Activated naive CD4-positive, alpha-beta T cell treated with anti-CD3 and anti-CD28 coated beads, Interleukin-2, amount 50 U/mL, for 72 hours (primary cell): Measurements from ENCODE around the gene EFNA3. TPM values are rescaled to one million over a fixed set of nuclear protein-coding genes. Genes with fewer than 3 reads are reported as not detected.

Source experiments
- ATAC-seq, 2 donors: fragments of 150-1000 bp; cut with Tn5 transposase; 2 replicates each; pipeline ENCODE4 v1.10.0; 2021; ENCODE audit warnings: mild to moderate bottlenecking in 2 of 2, moderate library complexity in 2 of 2
- DNase-seq, 2 donors: peaks; one replicate each; pipeline ENCODE4 v3.0.0; 2021 to 2022; ENCODE audit warnings: low spot score in 2 of 2
- H3K27ac Mint-ChIP-seq, 2 donors: one replicate each; pipeline ENCODE4 v1.8.0; 2022; ENCODE audit warnings: mild to moderate bottlenecking in 2 of 2, mixed read lengths in 2 of 2
- H3K36me3 Mint-ChIP-seq, 2 donors: one replicate each; pipeline ENCODE4 v1.8.0; 2022; ENCODE audit warnings: mixed read lengths in 2 of 2
- H3K9me3 Mint-ChIP-seq, 2 donors: one replicate each; pipeline ENCODE4 v1.8.0; 2022; ENCODE audit warnings: mixed read lengths in 2 of 2
- total RNA-seq, 2 donors: library from RNA; stranded (reverse); gene quantifications; one replicate each; pipeline ENCODE4 v1.2.3, GENCODE V29; 2022

EFNA3 gene
- total RNA-seq, 2 donors from 2014 or later, result 1.7 to 12.6 TPM

- Mint-ChIP-seq H3K36me3 (no peaks in the 10 kb centered on the region), H3K9me3 (no peaks in the 10 kb centered on the region), H3K27ac (peak overlapping the region in 1 of 2 donors; percentile 62)
- no peak for ATAC-seq
- DNase-seq, result no peak
Measured at GRCh38 chr1:155127967-155128754, 49.5 kb downstream of the EFNA3 start.

- Mint-ChIP-seq H3K36me3 (no peaks in the 10 kb centered on the region), H3K27ac (peak overlapping the region in 1 of 2 donors; percentile 62), H3K9me3 (no peaks in the 10 kb centered on the region)
- ATAC-seq, result peak in 1 of 2 donors; percentile 3
- DNase-seq, result no peak
Measured at GRCh38 chr1:155128755-155129473, 50.3 kb downstream of the EFNA3 start.

- H3K9me3 Mint-ChIP-seq, result no peaks in the 10 kb centered on the region
- H3K27ac Mint-ChIP-seq, result no peak overlapping the region
- no peak for ATAC-seq
- DNase-seq, result no peak
- no peaks in the 10 kb centered on the region for H3K36me3 Mint-ChIP-seq
Measured at GRCh38 chr1:155130272-155131006, 51.8 kb downstream of the EFNA3 start.

- ATAC-seq (no peak), DNase-seq (no peak)
- peak overlapping the region in 1 of 2 donors; percentile 37 for H3K27ac Mint-ChIP-seq
- H3K36me3 Mint-ChIP-seq, result peaks cover 0 to 6% of the 10 kb centered on the region in 2 donors
- H3K9me3 Mint-ChIP-seq, result no peaks in the 10 kb centered on the region
Measured at GRCh38 chr1:155131285-155131684, 52.6 kb downstream of the EFNA3 start.

- no peak for ATAC-seq
- peak overlapping the region in 1 of 2 donors; percentile 37 for H3K27ac Mint-ChIP-seq
Measured at GRCh38 chr1:155131856-155132255, 53.2 kb downstream of the EFNA3 start.

GRCh38 chr1:155133799-155134281, 55.2 kb downstream of the EFNA3 start:
- no peak for ATAC-seq
- no peak for DNase-seq
- Mint-ChIP-seq H3K9me3 (no peaks in the 10 kb centered on the region), H3K27ac (no peak overlapping the region), H3K36me3 (peaks cover 18 to 21% of the 10 kb centered on the region in 2 donors)

More at GRCh38 chr1:155131856-155132255, 53.2 kb downstream of the EFNA3 start:
- no peaks in the 10 kb centered on the region for H3K9me3 Mint-ChIP-seq
- DNase-seq, result no peak
- H3K36me3 Mint-ChIP-seq, result peaks cover 2 to 6% of the 10 kb centered on the region in 2 donors

GRCh38 chr1:155134322-155134721, 55.7 kb downstream of the EFNA3 start:
- peak overlapping the region; percentile 94 to 98 for H3K27ac Mint-ChIP-seq
- H3K36me3 Mint-ChIP-seq, result peaks cover 20 to 23% of the 10 kb centered on the region in 2 donors
- ATAC-seq, result no peak
- no peaks in the 10 kb centered on the region for H3K9me3 Mint-ChIP-seq
- DNase-seq, result no peak

- peak overlapping the region; percentile 94 to 98 for H3K27ac Mint-ChIP-seq
- H3K36me3 Mint-ChIP-seq, result peaks cover 25 to 29% of the 10 kb centered on the region in 2 donors
- H3K9me3 Mint-ChIP-seq, result no peaks in the 10 kb centered on the region
- DNase-seq (peak; percentile 55 to 85), ATAC-seq (peak; percentile 59 to 69)
Measured at GRCh38 chr1:155134880-155135414, 56.3 kb downstream of the EFNA3 start.

GRCh38 chr1:155135415-155136028, 56.9 kb downstream of the EFNA3 start, which contains the start of gene SLC50A1:
TSS of gene SLC50A1 (plus strand) at chr1:155135852. CDS start at chr1:155135912, 60 bp downstream.
- ATAC-seq (peak; percentile 76 to 86), DNase-seq (peak; percentile 94 to 96)
- H3K27ac Mint-ChIP-seq, result peak within 1 kb of the TSS; percentile 94 to 98
- peaks cover 31 to 34% of the 10 kb centered on the region in 2 donors for H3K36me3 Mint-ChIP-seq
- no peaks in the 10 kb centered on the region for H3K9me3 Mint-ChIP-seq

GRCh38 chr1:155136748-155137147, 58.1 kb downstream of the EFNA3 start:
- Mint-ChIP-seq H3K36me3 (peaks cover 32 to 36% of the 10 kb centered on the region in 2 donors), H3K9me3 (no peaks in the 10 kb centered on the region), H3K27ac (peak overlapping the region; percentile 94 to 98)
- ATAC-seq (no peak), DNase-seq (no peak)

Other genes starting within 250 kb of the EFNA3 start
- under 1 TPM; 0.04 to 0.32 TPM for gene KCNN3, start 208.6 kb upstream of the EFNA3 start, total RNA-seq
- 10 to 100 TPM; 12.2 to 34.2 TPM for gene PMVK, start 142.1 kb upstream of the EFNA3 start, total RNA-seq
- gene PBXIP1, start 122.7 kb upstream of the EFNA3 start, total RNA-seq, result 10 to 100 TPM; 40.9 to 41.1 TPM
- gene PYGO2, start 117.1 kb upstream of the EFNA3 start, total RNA-seq, result 10 to 100 TPM; 27.7 to 55.3 TPM
- gene SHC1, start 108.1 kb upstream of the EFNA3 start, total RNA-seq, result 10 to 100 TPM; 50.3 to 76.2 TPM
- gene CKS1B, start 104.2 kb upstream of the EFNA3 start, total RNA-seq, result 100 to 1,000 TPM; 202 to 308 TPM
- gene FLAD1, start 95.5 kb upstream of the EFNA3 start, total RNA-seq, result 10 to 100 TPM; 40.8 to 41.9 TPM
- gene LENEP, start 85.3 kb upstream of the EFNA3 start, total RNA-seq, result under 1 TPM; 0.66 to 0.68 TPM
- 100 to 1,000 TPM in 1 of 2 donors, 10 to 100 TPM in 1; 97.4 to 184 TPM for gene ZBTB7B, start 76.0 kb upstream of the EFNA3 start, total RNA-seq
- gene DCST2, start 45.1 kb upstream of the EFNA3 start, total RNA-seq, result 1 to 10 TPM; 1.5 to 1.8 TPM
- under 1 TPM in 1 of 2 donors, not detected in 1; 0.34 TPM for gene DCST1, start 45.0 kb upstream of the EFNA3 start, total RNA-seq
- 10 to 100 TPM; 49.9 to 52.8 TPM for gene ADAM15, start 27.5 kb upstream of the EFNA3 start, total RNA-seq
- gene EFNA4, start 15.1 kb upstream of the EFNA3 start, total RNA-seq, result 1 to 10 TPM; 5.7 to 9.5 TPM
- gene EFNA1, start 49.0 kb downstream of the EFNA3 start, total RNA-seq, result 1 to 10 TPM in 1 of 2 donors, under 1 TPM in 1; 0.68 to 1.6 TPM
- 10 to 100 TPM; 47.4 to 49.4 TPM for gene SLC50A1, start 57.0 kb downstream of the EFNA3 start, total RNA-seq
- gene DPM3, start 61.7 kb downstream of the EFNA3 start, total RNA-seq, result 10 to 100 TPM; 26.4 to 40.8 TPM
- 100 to 1,000 TPM; 106 to 162 TPM for gene KRTCAP2, start 94.5 kb downstream of the EFNA3 start, total RNA-seq
- gene TRIM46, start 95.0 kb downstream of the EFNA3 start, total RNA-seq, result 10 to 100 TPM in 1 of 2 donors, 1 to 10 TPM in 1; 6.8 to 15.2 TPM
- 10 to 100 TPM; 17.2 to 23.6 TPM for gene THBS3, start 129.1 kb downstream of the EFNA3 start, total RNA-seq
- 10 to 100 TPM; 46.6 to 57.2 TPM for gene MTX1, start 129.9 kb downstream of the EFNA3 start, total RNA-seq
- gene ENTREP3, start 176.6 kb downstream of the EFNA3 start, total RNA-seq, result 10 to 100 TPM; 14.3 to 45.8 TPM
- gene SCAMP3, start 183.5 kb downstream of the EFNA3 start, total RNA-seq, result 100 to 1,000 TPM in 1 of 2 donors, 10 to 100 TPM in 1; 98.9 to 107 TPM
- gene CLK2, start 194.7 kb downstream of the EFNA3 start, total RNA-seq, result 100 to 1,000 TPM in 1 of 2 donors, 10 to 100 TPM in 1; 90.7 to 106 TPM
- 1 to 10 TPM; 3.9 to 4.8 TPM for gene HCN3, start 198.6 kb downstream of the EFNA3 start, total RNA-seq
- under 1 TPM in 1 of 2 donors, not detected in 1; 0.14 TPM for gene PKLR, start 222.6 kb downstream of the EFNA3 start, total RNA-seq
- gene FDPS, start 230.0 kb downstream of the EFNA3 start, total RNA-seq, result 100 to 1,000 TPM; 349 to 372 TPM
- 10 to 100 TPM; 23.1 to 28.7 TPM for gene RUSC1, start 242.1 kb downstream of the EFNA3 start, total RNA-seq